Mesenchymal stem cell (in vitro differentiated cells and primary cell): ENCODE results near the gene ZNF148.

Experiments used
- DNase-seq: peaks from one replicate; pipeline ENCODE4 v3.0.0-alpha.2; 2013
- H2AFZ ChIP-seq: one replicate; pipeline ENCODE4 v1.6.1; 2013; ENCODE audit warnings: low read depth, mild to moderate bottlenecking, control low read depth, inconsistent platforms, low read length, moderate library complexity
- H2AK5ac ChIP-seq: 2 replicates; pipeline ENCODE4 v1.6.1; 2013; ENCODE audit warnings: low read length, moderate library complexity, mild to moderate bottlenecking, inconsistent platforms; ENCODE audit not compliant: severe bottlenecking
- H2BK120ac ChIP-seq: one replicate; pipeline ENCODE4 v1.6.1; 2013; ENCODE audit warnings: low read depth, mild to moderate bottlenecking, inconsistent platforms, low read length, moderate library complexity
- H2BK12ac ChIP-seq, 2 experiments: one replicate each; pipeline ENCODE4 v1.6.1; 2013; ENCODE audit warnings: inconsistent platforms in 2 of 2, low read length in 2 of 2, mild to moderate bottlenecking in 2 of 2, moderate library complexity in 2 of 2, control low read depth in 1 of 2
- H2BK15ac ChIP-seq: one replicate; pipeline ENCODE4 v1.6.1; 2013; ENCODE audit warnings: mild to moderate bottlenecking, low read depth, inconsistent platforms; ENCODE audit not compliant: poor library complexity, severe bottlenecking
- H2BK5ac ChIP-seq: 2 replicates; pipeline ENCODE4 v1.6.1; 2013; ENCODE audit warnings: low read depth, mild to moderate bottlenecking, low read length, control low read depth, inconsistent platforms; ENCODE audit not compliant: poor library complexity, severe bottlenecking
- H3K14ac ChIP-seq, 2 experiments: one replicate each; pipeline ENCODE4 v1.6.1; 2013; ENCODE audit warnings: inconsistent platforms in 2 of 2, low read length in 2 of 2, control low read depth in 1 of 2, mild to moderate bottlenecking in 1 of 2, moderate library complexity in 1 of 2
- H3K18ac ChIP-seq, 2 experiments: one replicate each; pipeline ENCODE4 v1.6.1; 2013; ENCODE audit warnings: inconsistent platforms in 2 of 2, low read length in 2 of 2, control low read depth in 1 of 2, low read depth in 1 of 2, mild to moderate bottlenecking in 1 of 2
- H3K23ac ChIP-seq, 2 experiments: one replicate each; pipeline ENCODE4 v1.6.1; 2013; ENCODE audit warnings: inconsistent platforms in 2 of 2, low read length in 2 of 2, mild to moderate bottlenecking in 2 of 2, moderate library complexity in 2 of 2, control low read depth in 1 of 2
- H3K27ac ChIP-seq: 2 replicates; pipeline ENCODE4 v1.5.1; 2013; ENCODE audit warnings: mild to moderate bottlenecking, moderate library complexity, low read length, control low read depth, inconsistent platforms; ENCODE audit not compliant: poor library complexity, severe bottlenecking
- H3K27me3 ChIP-seq, 2 experiments: 2 replicates each; pipeline versions ENCODE4 v1.6.1 to v1.7.0; 2013; ENCODE audit warnings: low read length in 2 of 2, mild to moderate bottlenecking in 2 of 2, moderate library complexity in 2 of 2, control low read depth in 1 of 2, inconsistent platforms in 1 of 2; ENCODE audit not compliant: control insufficient read depth in 1 of 2, insufficient read depth in 1 of 2
- H3K36me3 ChIP-seq, 2 experiments: 2 replicates each; pipeline versions ENCODE4 v1.6.1 to v1.7.0; 2013; ENCODE audit warnings: low read length in 2 of 2, control low read depth in 1 of 2, inconsistent platforms in 1 of 2, low read depth in 1 of 2, mild to moderate bottlenecking in 1 of 2; ENCODE audit not compliant: insufficient read depth in 2 of 2, control insufficient read depth in 1 of 2
- H3K4ac ChIP-seq, 2 experiments: one replicate each; pipeline ENCODE4 v1.6.1; 2013; ENCODE audit warnings: inconsistent platforms in 2 of 2, low read length in 2 of 2, mild to moderate bottlenecking in 2 of 2, moderate library complexity in 2 of 2, control low read depth in 1 of 2, low read depth in 1 of 2
- H3K4me1 ChIP-seq: 2 replicates; pipeline ENCODE4 v1.6.1; 2013; ENCODE audit warnings: low read depth, low read length, control low read depth; ENCODE audit not compliant: control insufficient read depth, insufficient read depth
- H3K4me2 ChIP-seq: 2 replicates; pipeline ENCODE4 v1.6.1; 2013; ENCODE audit warnings: low read length, mild to moderate bottlenecking, inconsistent platforms; ENCODE audit not compliant: poor library complexity, severe bottlenecking
- H3K4me3 ChIP-seq, 2 experiments: 2 replicates each; pipeline versions ENCODE4 v1.5.1 to v1.7.0; 2013; ENCODE audit warnings: low read length in 2 of 2, mild to moderate bottlenecking in 2 of 2, control low read depth in 1 of 2, low read depth in 1 of 2; ENCODE audit not compliant: insufficient read depth in 1 of 2
- H3K79me1 ChIP-seq: replicated peaks from 2 replicates; pipeline ENCODE4 v1.6.1; 2013; ENCODE audit warnings: mild to moderate bottlenecking, control low read depth, low read length, inconsistent platforms; ENCODE audit not compliant: poor library complexity, severe bottlenecking
- H3K9ac ChIP-seq: 2 replicates; pipeline ENCODE4 v1.7.0; 2013; ENCODE audit warnings: mild to moderate bottlenecking, low read length, moderate library complexity
- H3K9me3 ChIP-seq: 2 replicates; pipeline ENCODE4 v1.7.0; 2013; ENCODE audit warnings: mild to moderate bottlenecking, low read length; ENCODE audit not compliant: control insufficient read depth
- H4K8ac ChIP-seq: one replicate; pipeline ENCODE4 v1.6.1; 2013; ENCODE audit warnings: inconsistent platforms, mild to moderate bottlenecking, low read length, moderate library complexity
- H4K91ac ChIP-seq: one replicate; pipeline ENCODE4 v1.6.1; 2013; ENCODE audit warnings: mild to moderate bottlenecking, low read length, inconsistent platforms
- WGBS: methylation state at CpG from one replicate; pipeline ENCODE4 v1.1.7; 2013; ENCODE audit warnings: mixed read lengths; 5-methylcytosine and 5-hydroxymethylcytosine counted together

The ZNF148 gene

DNA sequence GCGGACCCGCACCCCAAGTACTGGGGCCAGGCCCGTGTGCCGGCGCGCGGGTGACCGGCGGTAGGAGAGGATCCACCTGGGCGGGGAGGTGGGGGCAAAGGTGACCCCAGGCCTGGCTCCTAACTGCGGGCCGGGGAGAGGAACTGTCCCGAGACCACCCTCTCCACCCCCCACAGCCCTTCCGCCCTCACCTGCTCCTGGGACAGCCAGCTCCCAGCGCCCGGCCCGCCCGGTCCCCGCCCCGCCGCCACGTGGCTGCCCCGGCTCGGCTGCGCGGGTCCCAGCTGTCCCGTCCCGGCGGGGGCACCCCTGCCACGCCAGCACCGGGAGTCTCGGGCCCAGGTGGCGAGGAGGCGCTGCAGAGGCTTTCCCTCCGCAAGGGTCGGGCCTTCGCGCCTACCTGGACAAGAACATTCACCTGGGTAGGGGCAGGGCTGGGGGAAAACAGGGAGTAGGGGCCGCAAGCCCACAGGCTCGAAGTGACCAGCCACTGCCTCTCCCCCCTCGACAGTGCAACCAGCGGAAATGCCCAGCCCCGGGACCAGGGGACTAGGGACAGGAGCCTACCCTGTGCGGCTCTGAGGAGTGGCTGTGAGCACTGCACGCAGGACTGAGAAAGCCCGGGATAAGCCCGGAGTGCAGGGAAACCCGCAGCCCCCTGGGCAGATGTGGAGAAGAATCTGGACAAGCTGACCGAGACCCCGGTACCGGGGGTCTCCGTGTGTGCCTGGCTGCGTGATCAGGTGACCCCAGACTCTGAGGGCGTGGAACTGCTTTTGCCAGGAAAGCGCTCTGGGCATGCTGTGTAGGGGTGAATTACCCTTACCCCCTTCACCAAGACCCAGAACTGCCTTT lies 162.4 kb downstream of the ZNF148 start, which contains the start of gene SLC12A8:
Gene SLC12A8 (minus strand): TSS at position 240 of the 855 bp plus-strand sequence. CDS start 1,399 bp downstream, outside the sequence.
- Histone ChIP-seq H2BK12ac (peak within 1 kb of the TSS in 1 of 2 experiments; percentile 64), H3K4me3 (peak within 1 kb of the TSS; percentile 41 to 75), H3K4ac (peak within 1 kb of the TSS in 1 of 2 experiments; percentile 67), H3K18ac (peak within 1 kb of the TSS in 1 of 2 experiments; percentile 89), H4K8ac (peak within 1 kb of the TSS; percentile 87), H3K27ac (no peak within 1 kb of the TSS), H3K9me3 (no peaks in the 10 kb centered on the region), H2AK5ac (peak within 1 kb of the TSS; percentile 72), H3K79me1 (peaks cover 5% of the 10 kb centered on the region), H2BK15ac (peak within 1 kb of the TSS; percentile 85), H2BK5ac (peak within 1 kb of the TSS; percentile 75), H2AFZ (peak within 1 kb of the TSS; percentile 88), H3K9ac (peak within 1 kb of the TSS; percentile 43), H3K14ac (no peak within 1 kb of the TSS), H3K23ac (peak within 1 kb of the TSS in 1 of 2 experiments; percentile 56), H3K4me1 (peaks cover 17% of the 10 kb centered on the region), H4K91ac (peak within 1 kb of the TSS; percentile 78), H3K27me3 (peaks cover 0 to 23% of the 10 kb centered on the region in 2 experiments), H2BK120ac (peak within 1 kb of the TSS; percentile 64), H3K36me3 (no peaks in the 10 kb centered on the region), H3K4me2 (peak within 1 kb of the TSS; percentile 97)
- 13% methylated on average over 45 of the region's 55 CpGs for WGBS
- no peak for DNase-seq

DNA sequence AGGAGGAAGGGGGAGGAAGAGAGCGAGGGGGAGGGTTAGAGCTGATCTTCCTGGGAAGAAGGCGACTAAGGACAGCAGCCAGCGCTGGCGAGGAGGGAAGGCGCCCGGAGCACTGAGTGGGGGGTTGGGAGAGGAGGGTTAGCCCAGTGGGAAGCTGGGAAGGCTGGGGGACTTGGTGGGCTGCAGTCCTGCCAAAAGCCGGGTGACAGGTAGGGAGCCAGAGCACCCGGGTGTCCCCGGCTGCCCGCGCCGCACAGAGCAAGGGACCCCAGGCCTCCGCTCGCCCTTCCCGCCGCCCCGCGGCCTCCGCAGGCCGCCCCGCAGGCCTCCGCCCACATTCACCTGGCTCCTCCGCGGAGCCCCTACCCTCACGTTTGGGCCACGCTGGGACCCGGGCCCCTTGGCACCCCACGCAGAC lies 163.0 kb downstream of the ZNF148 start:
- Histone ChIP-seq H3K27ac (no peak overlapping the region), H3K4me3 (peak overlapping the region; percentile 41 to 75), H2AK5ac (no peak overlapping the region), H2BK5ac (peak overlapping the region; percentile 75), H3K27me3 (peaks cover 0 to 23% of the 10 kb centered on the region in 2 experiments), H3K4me1 (peaks cover 15% of the 10 kb centered on the region), H3K4me2 (peak overlapping the region; percentile 97), H2AFZ (peak overlapping the region; percentile 88), H4K91ac (peak overlapping the region; percentile 78), H3K9me3 (no peaks in the 10 kb centered on the region), H3K23ac (no peak overlapping the region), H3K18ac (peak overlapping the region in 1 of 2 experiments; percentile 89), H3K14ac (no peak overlapping the region), H3K4ac (peak overlapping the region in 1 of 2 experiments; percentile 67), H2BK15ac (peak overlapping the region; percentile 0), H3K9ac (no peak overlapping the region), H3K36me3 (no peaks in the 10 kb centered on the region), H2BK120ac (peak overlapping the region; percentile 64), H3K79me1 (peaks cover 6% of the 10 kb centered on the region), H4K8ac (peak overlapping the region; percentile 87), H2BK12ac (peak overlapping the region in 1 of 2 experiments; percentile 64)
- peak; percentile 22 for DNase-seq
- WGBS, result 3% methylated on average over 26 of the region's 28 CpGs

DNA sequence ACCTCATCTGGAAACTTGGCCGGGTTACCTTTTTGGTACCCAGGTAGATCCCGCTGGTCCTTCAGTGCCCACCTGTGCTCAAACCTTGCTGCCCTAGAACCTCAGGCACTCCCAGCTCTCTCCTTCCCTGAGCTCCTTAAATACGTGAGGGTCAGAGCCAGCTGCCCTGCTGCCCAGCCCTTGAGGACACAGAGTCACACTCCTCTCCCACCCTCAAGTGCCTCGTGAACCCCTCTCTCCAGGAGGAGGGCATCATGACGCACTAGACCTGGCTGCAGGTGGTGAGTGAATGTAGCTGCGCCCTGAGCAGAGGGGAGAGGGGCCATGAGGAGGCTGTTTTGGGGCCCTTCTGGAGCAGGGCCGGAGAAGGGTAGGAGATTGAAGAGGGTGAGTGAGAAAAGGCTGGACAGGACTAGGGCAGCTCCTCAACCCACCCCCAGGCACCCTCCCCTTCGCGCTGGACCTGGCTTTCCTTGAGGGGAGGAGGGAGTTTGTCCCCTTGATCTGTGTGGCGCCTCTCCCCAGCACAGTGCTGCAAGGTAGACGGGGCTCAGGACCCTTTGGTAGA lies 163.5 kb downstream of the ZNF148 start:
- H2AK5ac ChIP-seq, result no peak overlapping the region
- no peak overlapping the region for H4K91ac ChIP-seq
- 67% methylated on average over 8 of the region's 11 CpGs for WGBS
- no peak overlapping the region for H2BK5ac ChIP-seq
- H2BK120ac ChIP-seq, result no peak overlapping the region
- no peak overlapping the region for H2BK12ac ChIP-seq
- no peak overlapping the region for H3K23ac ChIP-seq
- H2BK15ac ChIP-seq, result no peak overlapping the region
- H3K4me2 ChIP-seq, result peak overlapping the region; percentile 97
- no peak overlapping the region for H3K27ac ChIP-seq
- no peak overlapping the region for H3K18ac ChIP-seq
- H4K8ac ChIP-seq, result no peak overlapping the region
- no peak overlapping the region for H3K4ac ChIP-seq
- H3K4me1 ChIP-seq, result peaks cover 15% of the 10 kb centered on the region
- H3K14ac ChIP-seq, result no peak overlapping the region
- H3K9me3 ChIP-seq, result no peaks in the 10 kb centered on the region
- peaks cover 8% of the 10 kb centered on the region for H3K79me1 ChIP-seq
- no peak overlapping the region for H2AFZ ChIP-seq
- H3K9ac ChIP-seq, result no peak overlapping the region
- peaks cover 0 to 23% of the 10 kb centered on the region in 2 experiments for H3K27me3 ChIP-seq
- H3K4me3 ChIP-seq, result peak overlapping the region in 1 of 2 experiments; percentile 75
- no peak for DNase-seq
- H3K36me3 ChIP-seq, result no peaks in the 10 kb centered on the region
